ENCODE results near the gene CALHM5. TPM values are rescaled to one million over a fixed set of nuclear protein-coding genes. Genes with fewer than 3 reads are reported as not detected.

CALHM5 gene
- total and polyA plus RNA-seq, 9 of the 15 experiments (the other 6 are each of a cell fraction or from before 2014, with no cell fraction given): under 0.01 to 0.05 (median 0.02) TPM; not detected in 2

- TF ChIP-seq, protein P1, sequence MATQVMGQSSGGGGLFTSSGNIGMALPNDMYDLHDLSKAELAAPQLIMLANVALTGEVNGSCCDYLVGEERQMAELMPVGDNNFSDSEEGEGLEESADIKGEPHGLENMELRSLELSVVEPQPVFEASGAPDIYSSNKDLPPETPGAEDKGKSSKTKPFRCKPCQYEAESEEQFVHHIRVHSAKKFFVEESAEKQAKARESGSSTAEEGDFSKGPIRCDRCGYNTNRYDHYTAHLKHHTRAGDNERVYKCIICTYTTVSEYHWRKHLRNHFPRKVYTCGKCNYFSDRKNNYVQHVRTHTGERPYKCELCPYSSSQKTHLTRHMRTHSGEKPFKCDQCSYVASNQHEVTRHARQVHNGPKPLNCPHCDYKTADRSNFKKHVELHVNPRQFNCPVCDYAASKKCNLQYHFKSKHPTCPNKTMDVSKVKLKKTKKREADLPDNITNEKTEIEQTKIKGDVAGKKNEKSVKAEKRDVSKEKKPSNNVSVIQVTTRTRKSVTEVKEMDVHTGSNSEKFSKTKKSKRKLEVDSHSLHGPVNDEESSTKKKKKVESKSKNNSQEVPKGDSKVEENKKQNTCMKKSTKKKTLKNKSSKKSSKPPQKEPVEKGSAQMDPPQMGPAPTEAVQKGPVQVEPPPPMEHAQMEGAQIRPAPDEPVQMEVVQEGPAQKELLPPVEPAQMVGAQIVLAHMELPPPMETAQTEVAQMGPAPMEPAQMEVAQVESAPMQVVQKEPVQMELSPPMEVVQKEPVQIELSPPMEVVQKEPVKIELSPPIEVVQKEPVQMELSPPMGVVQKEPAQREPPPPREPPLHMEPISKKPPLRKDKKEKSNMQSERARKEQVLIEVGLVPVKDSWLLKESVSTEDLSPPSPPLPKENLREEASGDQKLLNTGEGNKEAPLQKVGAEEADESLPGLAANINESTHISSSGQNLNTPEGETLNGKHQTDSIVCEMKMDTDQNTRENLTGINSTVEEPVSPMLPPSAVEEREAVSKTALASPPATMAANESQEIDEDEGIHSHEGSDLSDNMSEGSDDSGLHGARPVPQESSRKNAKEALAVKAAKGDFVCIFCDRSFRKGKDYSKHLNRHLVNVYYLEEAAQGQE (IDR thresholded peaks at IDR 0.05; ENCODE audit: borderline replicate concordance): peak; percentile 38
- TF ChIP-seq, protein P1 (CRISPR knock-in tag; IDR thresholded peaks at IDR 0.05; ENCODE audit: low read depth): no peak
- TF ChIP-seq L3MBTL2 (IDR thresholded peaks at IDR 0.05) (peak; percentile 68), DPF2 (IDR thresholded peaks at IDR 0.05) (peak; percentile 85), ZNF408 (CRISPR knock-in tag; IDR thresholded peaks at IDR 0.05; ENCODE audit: low read depth) (no peak), ZNF24 (IDR thresholded peaks at IDR 0.05) (no peak), SNRNP70 (optimal IDR thresholded peaks at IDR 0.05; ENCODE audit: low read depth, low read length) (no peak), HDAC1 (IDR thresholded peaks at IDR 0.05) (peak in 1 of 2 experiments; percentile 40; a peak in 1 of 4 replicates), ZNF212 (CRISPR knock-in tag; IDR thresholded peaks at IDR 0.05) (no peak), TRIM24 (IDR thresholded peaks at IDR 0.05) (0 out of 4 replicates have a peak, but pooled peaks have one; percentile 17 to 50), MNT (conservative IDR thresholded peaks at IDR 0.05) (no peak), SRF (CRISPR knock-in tag; IDR thresholded peaks at IDR 0.05) (no peak), OTX1 (CRISPR knock-in tag; IDR thresholded peaks at IDR 0.05) (no peak), ZNF140 (CRISPR knock-in tag; IDR thresholded peaks at IDR 0.05) (no peak), LEF1 (IDR thresholded peaks at IDR 0.05) (peak; percentile 76), CREB1 (IDR thresholded peaks at IDR 0.05) (peak; percentile 22; the same call in 1 of the 2 replicates), CREB1 (CRISPR knock-in tag; IDR thresholded peaks at IDR 0.05) (no peak), NR4A1 (CRISPR knock-in tag; IDR thresholded peaks at IDR 0.05) (no peak), NR4A1 (tag; IDR thresholded peaks at IDR 0.05) (no peak), ZNF311 (CRISPR knock-in tag; IDR thresholded peaks at IDR 0.05) (no peak), ZNF644 (tag; IDR thresholded peaks at IDR 0.05; ENCODE audit: low read depth) (peak; percentile 59; the same call in 1 of the 2 replicates), TAL1 (IDR thresholded peaks at IDR 0.05) (peak; percentile 74)
- TF ChIP-seq, protein P2, sequence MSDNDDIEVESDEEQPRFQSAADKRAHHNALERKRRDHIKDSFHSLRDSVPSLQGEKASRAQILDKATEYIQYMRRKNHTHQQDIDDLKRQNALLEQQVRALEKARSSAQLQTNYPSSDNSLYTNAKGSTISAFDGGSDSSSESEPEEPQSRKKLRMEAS (CRISPR knock-in tag; IDR thresholded peaks at IDR 0.05): no peak
These were observed 51.2 kb downstream of the CALHM5 start (continued) for GRCh38 chr6:116562614-116563013.
